ENCODE measurements around the gene TMEM41A. TPM values are rescaled to one million over a fixed set of nuclear protein-coding genes. Genes with fewer than 3 reads are reported as not detected.
"Not testable (repeated sequence)": the region's sequence is repeated elsewhere in the genome, so short reads cannot be mapped to it uniquely, and the experiment has no call there.

The TMEM41A gene
- total RNA-seq, 2 donors from 2014 or later = 19.7 to 21.4 TPM

DNA sequence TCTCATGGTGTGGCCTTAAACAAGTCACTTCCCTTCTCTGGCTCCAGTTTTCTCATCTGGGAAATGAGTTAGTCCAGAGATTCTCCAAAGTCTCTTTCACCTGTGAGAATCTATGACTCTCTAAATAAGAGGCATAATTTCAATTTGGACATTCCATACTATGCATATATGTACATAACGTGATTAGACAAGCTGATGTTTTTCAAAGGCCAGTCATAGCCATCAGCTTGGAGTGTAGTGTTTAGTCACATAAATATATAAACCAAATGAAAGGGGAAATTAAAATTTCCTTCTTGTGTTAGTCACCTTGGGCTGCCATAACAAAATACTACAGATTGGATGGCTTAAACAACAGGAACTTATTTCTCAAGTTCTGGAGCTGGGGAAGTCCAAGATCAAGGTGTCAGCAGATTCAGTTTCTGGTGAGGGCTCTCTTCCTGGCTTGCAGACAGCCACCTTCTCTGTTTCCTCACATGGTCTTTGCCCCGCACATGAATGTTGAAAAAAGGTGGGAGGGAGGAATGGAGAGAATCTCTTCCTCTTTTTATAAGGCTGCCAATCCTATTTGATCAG, 19.4 kb downstream of the TMEM41A start:
- H3K4me1 Mint-ChIP-seq = no peaks in the 10 kb centered on the region
- H3K27ac Mint-ChIP-seq = no peak overlapping the region
- H3K27me3 Mint-ChIP-seq (ENCODE audit: insufficient read depth) = no peaks in the 10 kb centered on the region
- Histone ChIP-seq H3K9me3 (ENCODE audit: control insufficient read depth, low read length) (no peaks in the 10 kb centered on the region), H3K27ac (ENCODE audit: low read depth, low read length) (no peak overlapping the region), H3K27me3 (ENCODE audit: control insufficient read depth, insufficient read depth, low read length, poor library complexity, severe bottlenecking) (no peaks in the 10 kb centered on the region), H3K4me1 (ENCODE audit: control insufficient read depth, insufficient read depth, low read length) (no peaks in the 10 kb centered on the region), H3K4me3 (ENCODE audit: low read length) (no peak overlapping the region), H3K36me3 (ENCODE audit: control insufficient read depth, insufficient read depth, low read length) (peaks cover 6% of the 10 kb centered on the region), H3K9ac (ENCODE audit: extremely low read depth, low read length, poor library complexity, severe bottlenecking) (no peak overlapping the region)
- H3K36me3 Mint-ChIP-seq (ENCODE audit: low read depth) = peaks cover 15% of the 10 kb centered on the region
- WGBS, 2 experiments (ENCODE audit: insufficient coverage in 1 of 2, insufficient read length in 1 of 2) = 90 to 100% methylated on average over 1 of the region's 2 CpGs
- TF ChIP-seq, protein P1, sequence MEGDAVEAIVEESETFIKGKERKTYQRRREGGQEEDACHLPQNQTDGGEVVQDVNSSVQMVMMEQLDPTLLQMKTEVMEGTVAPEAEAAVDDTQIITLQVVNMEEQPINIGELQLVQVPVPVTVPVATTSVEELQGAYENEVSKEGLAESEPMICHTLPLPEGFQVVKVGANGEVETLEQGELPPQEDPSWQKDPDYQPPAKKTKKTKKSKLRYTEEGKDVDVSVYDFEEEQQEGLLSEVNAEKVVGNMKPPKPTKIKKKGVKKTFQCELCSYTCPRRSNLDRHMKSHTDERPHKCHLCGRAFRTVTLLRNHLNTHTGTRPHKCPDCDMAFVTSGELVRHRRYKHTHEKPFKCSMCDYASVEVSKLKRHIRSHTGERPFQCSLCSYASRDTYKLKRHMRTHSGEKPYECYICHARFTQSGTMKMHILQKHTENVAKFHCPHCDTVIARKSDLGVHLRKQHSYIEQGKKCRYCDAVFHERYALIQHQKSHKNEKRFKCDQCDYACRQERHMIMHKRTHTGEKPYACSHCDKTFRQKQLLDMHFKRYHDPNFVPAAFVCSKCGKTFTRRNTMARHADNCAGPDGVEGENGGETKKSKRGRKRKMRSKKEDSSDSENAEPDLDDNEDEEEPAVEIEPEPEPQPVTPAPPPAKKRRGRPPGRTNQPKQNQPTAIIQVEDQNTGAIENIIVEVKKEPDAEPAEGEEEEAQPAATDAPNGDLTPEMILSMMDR (conservative IDR thresholded peaks at IDR 0.05) = no peak
- H3K4me3 Mint-ChIP-seq = no peak overlapping the region
- no peaks in the 10 kb centered on the region for H3K9me3 Mint-ChIP-seq
- no peak for DNase-seq

DNA sequence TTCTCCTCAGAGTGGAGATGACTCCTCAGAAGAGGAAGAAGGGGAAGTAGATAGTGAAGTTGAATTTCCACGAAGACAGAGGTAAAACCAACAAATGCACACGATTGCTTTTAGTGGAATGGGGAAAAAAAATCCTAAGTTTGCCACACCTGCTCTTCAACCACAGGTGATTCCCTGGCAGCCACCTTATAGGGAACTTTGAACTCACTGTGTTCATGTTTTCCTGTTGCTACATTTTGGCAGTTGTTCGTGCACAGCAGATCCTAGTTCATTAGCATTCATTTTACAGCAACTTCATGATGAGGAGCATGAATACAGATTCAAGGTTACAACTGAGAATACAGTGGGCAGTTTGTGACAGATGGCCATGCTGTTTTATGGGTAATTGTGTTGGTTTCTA, 21.5 kb downstream of the TMEM41A start:
- no peak overlapping the region for H3K4me3 Mint-ChIP-seq
- Histone ChIP-seq H3K9me3 (ENCODE audit: control insufficient read depth, low read length) (no peaks in the 10 kb centered on the region), H3K27ac (ENCODE audit: low read depth, low read length) (no peak overlapping the region), H3K27me3 (ENCODE audit: control insufficient read depth, insufficient read depth, low read length, poor library complexity, severe bottlenecking) (no peaks in the 10 kb centered on the region), H3K4me1 (ENCODE audit: control insufficient read depth, insufficient read depth, low read length) (no peaks in the 10 kb centered on the region), H3K36me3 (ENCODE audit: control insufficient read depth, insufficient read depth, low read length) (peaks cover 4% of the 10 kb centered on the region), H3K4me3 (ENCODE audit: low read length) (no peak overlapping the region), H3K9ac (ENCODE audit: extremely low read depth, low read length, poor library complexity, severe bottlenecking) (no peak overlapping the region)
- 83 to 86% methylated on average over 3 of the region's 3 CpGs for WGBS, 2 experiments (ENCODE audit: insufficient coverage in 1 of 2, insufficient read length in 1 of 2)
- H3K4me1 Mint-ChIP-seq = no peaks in the 10 kb centered on the region
- H3K9me3 Mint-ChIP-seq = no peaks in the 10 kb centered on the region
- no peak for DNase-seq
- H3K27ac Mint-ChIP-seq = no peak overlapping the region
- TF ChIP-seq, protein P1 (conservative IDR thresholded peaks at IDR 0.05) = no peak
- peaks cover 16% of the 10 kb centered on the region for H3K36me3 Mint-ChIP-seq (ENCODE audit: low read depth)
- no peaks in the 10 kb centered on the region for H3K27me3 Mint-ChIP-seq (ENCODE audit: insufficient read depth)

DNA sequence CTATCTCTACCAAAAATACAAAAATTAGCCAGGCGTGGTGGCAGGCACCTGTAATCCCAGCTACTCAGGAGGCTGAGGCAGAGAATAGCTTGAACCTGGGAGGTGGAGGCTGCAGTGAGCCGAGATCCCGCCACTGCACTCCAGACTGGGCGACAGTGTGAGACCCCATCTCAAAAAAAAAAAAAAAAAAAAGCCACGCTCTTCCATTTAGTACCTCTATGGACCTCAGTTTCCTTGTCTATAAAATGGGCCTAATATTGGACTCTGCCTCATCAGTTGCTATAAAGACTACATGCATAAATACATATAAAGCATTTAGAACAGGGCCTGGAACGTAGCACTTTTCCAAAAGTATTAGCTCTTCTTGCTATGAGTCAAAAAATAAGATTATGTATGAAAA, 23.9 kb downstream of the TMEM41A start:
- H3K27ac ChIP-seq (ENCODE audit: low read depth, low read length); H3K4me3 ChIP-seq (ENCODE audit: low read length); DNase-seq; H3K9me3 ChIP-seq (ENCODE audit: control insufficient read depth, low read length); H3K27ac Mint-ChIP-seq; H3K4me3 Mint-ChIP-seq; H3K9me3 Mint-ChIP-seq; H3K36me3 Mint-ChIP-seq (ENCODE audit: low read depth); H3K36me3 ChIP-seq (ENCODE audit: control insufficient read depth, insufficient read depth, low read length); H3K27me3 Mint-ChIP-seq (ENCODE audit: insufficient read depth); H3K4me1 Mint-ChIP-seq; H3K9ac ChIP-seq (ENCODE audit: extremely low read depth, low read length, poor library complexity, severe bottlenecking); H3K4me1 ChIP-seq (ENCODE audit: control insufficient read depth, insufficient read depth, low read length); H3K27me3 ChIP-seq (ENCODE audit: control insufficient read depth, insufficient read depth, low read length, poor library complexity, severe bottlenecking): not testable (repeated sequence)
- WGBS, 2 experiments (ENCODE audit: insufficient coverage in 1 of 2, insufficient read length in 1 of 2) = 93% methylated on average over 5 of the region's 6 CpGs; no CpG with 5 or more reads in 1 of the 2 experiments

DNA sequence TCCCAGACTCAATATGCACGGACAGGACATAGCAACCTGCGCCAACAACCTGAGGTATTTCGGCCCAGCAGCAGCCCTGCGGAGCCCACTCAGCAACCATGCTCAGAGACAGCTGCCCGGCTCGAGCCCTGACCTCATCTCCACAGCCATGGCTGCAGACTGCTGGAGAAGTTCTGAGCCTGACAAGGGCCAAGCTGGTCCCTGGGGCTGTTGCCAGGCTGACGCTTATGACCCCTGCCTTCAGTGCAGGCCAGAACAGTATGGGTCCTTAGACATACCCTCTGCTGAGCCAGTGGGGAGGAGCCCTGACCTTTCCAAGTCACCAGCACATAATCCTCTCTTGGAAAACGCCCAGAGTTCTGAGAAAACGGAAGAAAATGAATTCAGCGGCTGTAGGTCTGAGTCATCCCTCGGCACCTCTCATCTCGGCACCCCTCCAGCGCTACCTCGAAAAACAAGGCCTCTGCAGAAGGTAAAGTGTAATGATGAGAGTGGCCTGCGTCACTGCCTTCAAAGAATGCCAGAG, 25.5 kb downstream of the TMEM41A start:
- Mint-ChIP-seq H3K4me1 (peaks cover 6% of the 10 kb centered on the region), H3K9me3 (no peaks in the 10 kb centered on the region), H3K27me3 (ENCODE audit: insufficient read depth) (no peaks in the 10 kb centered on the region), H3K4me3 (no peak overlapping the region), H3K27ac (no peak overlapping the region), H3K36me3 (ENCODE audit: low read depth) (peaks cover 8% of the 10 kb centered on the region)
- no peak overlapping the region for H3K27ac ChIP-seq (ENCODE audit: low read depth, low read length)
- 87 to 93% methylated on average over 8 to 15 of the region's 15 CpGs for WGBS, 2 experiments (ENCODE audit: insufficient coverage in 1 of 2, insufficient read length in 1 of 2)
- no peaks in the 10 kb centered on the region for H3K9me3 ChIP-seq (ENCODE audit: control insufficient read depth, low read length)
- no peak overlapping the region for H3K4me3 ChIP-seq (ENCODE audit: low read length)
- H3K9ac ChIP-seq (ENCODE audit: extremely low read depth, low read length, poor library complexity, severe bottlenecking) = no peak overlapping the region
- no peaks in the 10 kb centered on the region for H3K4me1 ChIP-seq (ENCODE audit: control insufficient read depth, insufficient read depth, low read length)
- no peak for DNase-seq
- no peaks in the 10 kb centered on the region for H3K36me3 ChIP-seq (ENCODE audit: control insufficient read depth, insufficient read depth, low read length)
- TF ChIP-seq, protein P1 (conservative IDR thresholded peaks at IDR 0.05) = no peak
- no peaks in the 10 kb centered on the region for H3K27me3 ChIP-seq (ENCODE audit: control insufficient read depth, insufficient read depth, low read length, poor library complexity, severe bottlenecking)
